ENCODE data around the gene DIAPH1.

GRCh38 chr5:141565826-141566570, 52.8 kb downstream of the DIAPH1 start:
- TF ChIP-seq CTCF (IDR thresholded peaks at IDR 0.05), result no peak
- TF ChIP-seq POLR2A (IDR thresholded peaks at IDR 0.05), result no peak
- no peak for TF ChIP-seq POLR2AphosphoS5 (IDR thresholded peaks at IDR 0.05)
